DMS53 (cell line): ENCODE results near the gene MUTYH.

Experiments
- DNase-seq: peaks from one replicate; lab custom pipeline; 2025; lab: John Stamatoyannopoulos, UW

The MUTYH gene

DNA sequence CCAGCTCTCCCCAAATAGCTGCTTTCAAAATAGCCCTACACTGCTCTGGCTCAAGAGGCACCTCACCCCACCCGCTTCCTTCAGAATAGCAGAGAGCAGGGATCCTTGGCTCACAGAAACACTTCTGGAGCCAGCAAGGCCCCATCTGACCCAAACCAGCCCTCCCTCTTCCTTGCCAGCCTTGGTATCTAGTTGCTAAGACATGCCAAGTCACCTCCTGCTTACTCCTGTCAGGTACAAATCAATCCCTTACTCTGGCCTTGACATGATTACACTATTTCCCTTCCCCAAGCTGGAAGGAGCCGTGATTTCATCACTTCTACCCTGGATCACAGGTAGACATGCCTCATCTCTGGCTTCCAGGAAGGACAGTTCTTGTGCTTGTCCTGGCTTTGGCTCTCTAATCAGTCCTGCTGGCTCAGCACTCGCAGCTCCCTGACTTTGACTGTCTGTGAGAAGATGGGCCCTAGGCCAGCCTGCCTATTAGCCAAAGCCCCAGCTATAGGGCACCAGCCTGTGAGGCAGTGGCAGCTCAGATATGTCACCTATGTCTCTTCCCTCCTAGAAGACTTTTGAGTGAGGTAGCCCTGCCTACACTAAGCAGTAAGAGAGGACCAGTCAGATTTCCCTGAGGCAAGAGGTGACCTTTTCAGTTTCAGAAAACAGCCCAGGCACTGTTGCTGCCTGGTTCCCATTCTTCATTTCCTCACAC, 8.9 kb upstream of the MUTYH start:
- no peak for DNase-seq

- DNase-seq, result no peak
Measured at GRCh38 chr1:45348609-45348965, 8.3 kb upstream of the MUTYH start.

GRCh38 chr1:45348020-45348419, 7.8 kb upstream of the MUTYH start:
- DNase-seq, result peak; percentile 42

DNA sequence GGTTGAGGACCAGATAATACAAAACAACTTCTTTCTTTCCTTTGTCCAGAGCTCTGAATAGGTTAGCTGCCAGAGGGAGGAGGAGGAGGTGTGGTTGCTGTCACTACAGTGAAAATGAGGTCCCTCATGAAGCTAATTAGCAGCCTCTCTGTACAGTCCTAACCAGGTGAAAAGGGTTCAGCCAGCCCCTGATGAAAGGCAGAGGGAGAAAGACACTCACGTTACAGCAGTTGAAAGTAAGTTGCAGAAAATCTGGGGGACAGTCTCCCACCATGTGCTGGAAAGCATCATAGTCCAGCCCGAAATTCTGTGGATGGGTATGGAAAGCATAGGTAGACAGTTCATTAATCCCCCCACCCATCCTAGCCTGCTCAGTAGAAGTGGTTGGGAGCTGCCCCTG, 6.2 kb upstream of the MUTYH start:
- no peak for DNase-seq

DNA sequence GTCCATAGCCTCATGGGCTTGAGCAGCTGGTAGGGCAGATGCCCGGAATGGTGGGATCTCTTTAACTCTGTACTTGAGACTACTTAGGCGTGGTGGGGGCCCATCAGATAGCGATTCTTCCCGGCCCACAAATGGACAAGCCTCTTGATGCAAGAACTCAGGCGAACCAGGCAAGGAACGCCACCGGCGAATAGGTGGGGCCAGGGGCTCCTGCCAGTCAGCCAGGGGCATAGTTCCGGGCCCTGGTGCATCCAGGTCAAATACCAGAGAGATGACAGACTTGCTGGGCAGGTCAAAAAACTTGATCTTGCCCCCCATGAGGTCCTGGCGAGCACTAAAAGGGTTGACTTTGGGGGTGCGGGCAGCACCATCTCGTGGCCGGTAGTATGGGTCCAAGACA, 4.8 kb upstream of the MUTYH start:
- DNase-seq, result no peak

- no peak for DNase-seq
Measured at GRCh38 chr1:45344499-45344898, 4.3 kb upstream of the MUTYH start.

GRCh38 chr1:45340816-45341466, 701 bp upstream of the MUTYH start:
- peak; percentile 40 for DNase-seq

- DNase-seq, result no peak
Measured at GRCh38 chr1:45337630-45338325, 2.5 kb downstream of the MUTYH start.

DNA sequence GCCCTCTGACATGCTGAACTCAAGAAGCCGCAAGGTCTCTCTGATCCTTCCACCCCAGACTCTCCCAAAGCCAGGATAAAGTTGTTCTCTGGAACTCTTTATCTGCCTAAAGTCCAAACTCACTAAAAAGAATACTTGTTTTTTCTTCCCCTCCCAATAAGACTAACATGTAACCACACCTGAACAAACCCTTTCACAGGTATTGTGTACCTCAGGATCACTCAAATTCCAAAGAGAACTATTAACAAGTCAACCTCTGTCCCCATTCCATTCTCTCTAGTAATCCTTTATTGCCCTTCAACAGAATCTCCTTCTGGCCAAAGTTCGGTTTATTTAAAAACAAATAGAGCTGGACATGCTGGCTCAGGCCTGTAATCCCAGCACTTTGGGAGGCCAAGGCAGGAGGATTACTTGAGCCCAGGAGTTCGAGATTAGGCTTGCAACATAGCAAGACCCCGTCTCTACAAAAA, 4.3 kb downstream of the MUTYH start:
- no peak for DNase-seq

DNA sequence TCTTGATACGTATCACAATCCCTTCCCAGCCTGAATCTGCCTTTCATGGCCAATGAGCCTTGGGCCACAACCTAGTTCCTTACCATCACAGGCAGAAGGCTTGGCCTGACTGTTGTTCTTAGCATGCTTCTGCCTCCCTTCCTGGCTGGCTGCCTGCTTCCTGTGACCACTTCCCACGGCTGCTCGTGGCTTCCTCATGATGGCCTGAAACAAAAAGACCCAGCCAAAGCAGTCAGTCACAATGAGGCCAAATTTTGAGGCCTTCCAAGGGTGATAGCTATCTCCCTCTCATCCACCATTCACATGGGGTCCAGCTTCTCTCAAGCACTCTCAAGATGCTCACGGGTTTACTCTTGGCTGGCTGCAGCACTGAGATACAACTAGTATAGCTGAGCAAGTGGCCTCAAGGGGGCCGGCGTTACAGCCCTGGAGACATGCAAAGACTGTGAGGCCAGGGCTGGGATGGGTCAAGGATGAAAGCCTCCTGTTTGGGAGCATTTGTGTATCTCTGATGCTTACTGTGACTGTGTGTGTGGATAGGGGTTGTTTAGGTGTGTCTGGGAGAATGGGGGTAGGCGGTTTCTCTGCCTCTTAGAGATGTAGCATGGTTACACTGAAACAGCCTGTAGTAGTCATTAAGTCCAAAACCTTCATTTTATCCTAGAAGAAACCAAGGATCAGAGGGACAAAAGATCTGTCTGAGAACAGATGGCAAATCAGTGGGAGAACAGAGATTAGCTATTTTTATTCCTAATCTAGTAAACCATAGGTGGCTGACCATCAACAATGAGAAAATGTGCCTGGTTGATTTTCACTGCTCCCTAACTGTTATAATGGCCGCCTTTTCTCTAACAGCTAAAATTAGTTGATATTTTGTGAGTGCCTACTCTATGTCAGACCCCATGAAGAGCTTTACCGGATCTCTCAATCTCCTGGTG, 5.7 kb downstream of the MUTYH start:
- DNase-seq, result no peak

GRCh38 chr1:45332346-45332720, 7.9 kb downstream of the MUTYH start:
- no peak for DNase-seq

DNA sequence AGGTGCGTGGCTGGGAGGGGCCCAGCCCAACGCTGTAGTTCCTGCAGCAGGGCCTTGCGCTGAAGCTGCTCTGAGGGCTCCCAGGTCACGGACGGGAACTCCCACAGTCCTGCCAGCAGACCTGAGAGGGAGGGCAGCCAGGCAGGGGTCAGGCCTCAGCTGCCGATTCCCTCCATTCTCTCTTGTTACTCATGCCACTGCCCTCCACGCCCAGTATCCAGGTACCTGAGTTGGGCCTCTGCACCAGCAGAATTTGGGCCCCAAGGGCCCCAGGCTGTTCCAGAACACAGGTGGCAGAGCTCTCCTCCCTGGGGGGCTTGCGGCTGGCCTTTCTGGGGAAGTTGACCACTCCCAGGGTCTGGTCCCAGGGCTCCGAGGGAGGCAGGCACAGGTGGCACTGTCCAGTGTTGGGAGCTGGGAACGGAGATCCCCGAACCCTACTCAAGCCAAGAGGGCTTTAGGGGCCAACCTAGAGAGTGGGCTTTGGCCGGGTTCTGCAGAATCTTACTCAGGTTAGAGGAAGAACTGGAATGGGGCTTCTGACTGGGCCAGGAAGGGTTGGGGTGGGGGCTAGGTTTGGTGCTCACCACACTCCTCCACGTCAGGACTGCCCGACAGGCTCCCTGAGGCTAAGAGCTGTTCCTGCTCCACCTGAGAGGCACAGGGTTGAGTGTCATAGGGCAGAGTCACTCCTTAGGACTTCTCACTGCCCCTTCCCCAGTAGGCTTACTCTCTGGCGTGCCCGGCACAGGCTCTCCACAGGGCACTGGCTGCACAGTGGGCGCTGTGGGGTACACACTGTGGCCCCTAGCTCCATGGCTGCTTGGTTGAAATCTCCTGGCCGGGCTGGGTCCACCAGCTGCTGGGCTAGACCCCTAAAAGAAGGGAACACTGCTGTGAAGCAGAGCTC, 8.5 kb downstream of the MUTYH start:
- DNase-seq, result no peak

DNA sequence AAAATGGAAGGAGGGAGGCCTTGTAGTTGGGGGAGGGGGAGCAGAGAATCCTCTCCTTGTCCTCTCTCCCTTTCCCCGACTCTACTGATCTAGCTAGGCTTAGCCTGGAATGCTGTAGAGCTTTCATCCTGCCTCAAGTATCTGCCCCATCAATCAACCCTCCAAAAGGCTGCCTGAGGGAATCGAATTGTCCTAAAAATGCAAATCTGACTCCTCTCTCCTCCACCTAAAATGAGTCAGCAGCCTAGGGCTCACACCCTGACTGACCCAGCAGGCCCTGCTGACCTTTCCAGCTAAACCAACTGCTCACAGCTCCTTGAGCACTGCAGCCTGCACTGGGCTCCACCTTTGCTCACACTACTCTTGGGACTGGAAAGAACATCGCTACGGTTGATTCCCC, 10.8 kb downstream of the MUTYH start:
- peak; percentile 13 for DNase-seq

GRCh38 chr1:45328680-45329079, 11.6 kb downstream of the MUTYH start:
- DNase-seq, result no peak

GRCh38 chr1:45327644-45328515, 12.4 kb downstream of the MUTYH start:
- peak; percentile 54 for DNase-seq

GRCh38 chr1:45326627-45327623, 13.3 kb downstream of the MUTYH start, which contains the start of gene HPDL:
Gene HPDL, plus strand, starts transcription at chr1:45326895. Its CDS starts 254 bp downstream, at chr1:45327149.
- peak; percentile 80 for DNase-seq

- peak; percentile 26 for DNase-seq
Measured at GRCh38 chr1:45325851-45326506, 14.3 kb downstream of the MUTYH start.

DNA sequence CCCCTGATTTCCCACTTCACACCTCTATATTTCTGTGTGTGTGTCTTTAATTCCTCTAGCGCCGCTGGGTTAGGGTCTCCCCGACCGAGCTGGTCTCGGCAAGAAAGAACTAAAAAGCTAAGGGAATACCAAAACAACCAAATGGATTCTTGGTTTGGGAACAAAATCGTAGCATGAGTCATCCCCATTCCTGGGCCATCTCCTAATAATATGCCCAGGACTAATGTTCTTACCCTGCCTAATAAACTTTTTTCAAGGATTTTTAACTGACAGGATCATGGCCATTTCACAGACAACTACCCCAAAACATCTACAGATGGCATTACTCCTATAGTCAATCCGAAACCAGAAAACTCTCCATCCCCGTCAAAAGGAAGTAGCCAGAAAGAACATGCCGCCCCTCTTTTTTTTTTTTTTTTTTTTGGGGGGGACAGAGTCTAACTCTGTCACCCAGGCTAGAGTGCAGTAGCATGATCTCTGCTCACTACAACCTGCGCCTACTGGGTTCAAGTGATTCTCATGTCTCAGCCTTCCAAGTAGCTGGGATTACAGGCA, 17.7 kb downstream of the MUTYH start:
- no peak for DNase-seq
